GM21619 (cell line): Measurements from ENCODE around the gene KCNC3.

Experiments used
- ATAC-seq: cut with Tn5 transposase; IDR thresholded peaks from one replicate; pipeline ENCODE4 v1.9.1; 2021; ENCODE audit not compliant: unreplicated experiment

KCNC3 gene

DNA sequence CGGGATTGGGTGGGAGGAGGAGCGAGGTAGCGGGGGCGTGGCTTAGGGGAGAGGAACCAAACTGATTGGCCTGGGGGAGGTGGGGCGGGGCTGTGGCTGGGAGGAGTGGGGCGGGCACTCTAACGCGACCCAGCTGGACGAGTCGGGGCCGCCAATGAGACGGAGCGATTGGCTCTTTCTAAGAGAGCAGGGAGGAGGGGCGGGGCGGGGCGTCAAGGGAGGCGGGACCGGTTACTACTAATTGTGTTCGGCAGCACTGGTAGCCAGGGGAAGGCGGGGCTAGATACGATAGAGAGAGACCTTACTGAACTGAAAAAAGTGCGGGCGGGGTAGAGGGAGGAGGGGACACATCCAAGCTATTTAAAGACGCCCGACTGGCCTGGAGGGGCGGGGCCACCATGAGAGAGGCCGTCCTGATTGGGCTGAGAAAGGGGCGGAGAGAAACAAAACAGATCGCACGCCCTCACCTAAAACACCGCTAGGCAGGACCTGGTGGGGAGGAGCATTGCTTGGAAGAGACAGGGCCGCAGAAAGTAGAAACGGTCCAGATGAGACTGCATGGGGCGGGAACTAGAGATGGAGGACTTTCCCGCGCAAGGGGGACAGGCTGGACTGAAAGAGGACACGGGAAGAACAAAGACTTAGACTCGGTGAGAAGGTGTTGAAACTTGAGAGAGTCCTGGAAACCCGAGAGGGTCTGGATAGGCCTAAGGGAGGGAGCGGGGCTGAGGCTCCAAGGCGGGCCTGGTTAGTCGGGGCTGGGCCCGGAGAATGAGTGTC is at the start of gene KCNC3:
Gene KCNC3, minus strand, starts transcription at position 232 of the 780 bp plus-strand sequence. CDS start 295 bp downstream, outside the sequence.
- ATAC-seq, result peak; percentile 40

DNA sequence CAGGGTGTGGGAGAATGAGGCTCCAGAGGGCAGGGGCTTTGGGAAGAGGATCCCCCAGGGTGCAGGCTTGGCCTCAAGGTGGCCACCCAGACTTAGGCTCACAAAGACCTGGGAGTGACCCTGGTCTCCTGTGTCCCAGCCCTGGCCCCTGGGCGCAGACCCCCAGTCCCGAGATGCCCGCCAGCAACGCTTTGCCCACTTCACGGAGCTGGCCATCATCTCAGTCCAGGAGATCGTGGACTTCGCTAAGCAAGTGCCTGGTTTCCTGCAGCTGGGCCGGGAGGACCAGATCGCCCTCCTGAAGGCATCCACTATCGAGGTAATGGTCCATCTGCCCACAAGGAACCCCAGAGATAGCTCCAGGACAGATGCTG is 49.7 kb upstream of the KCNC3 start:
- no peak for ATAC-seq

DNA sequence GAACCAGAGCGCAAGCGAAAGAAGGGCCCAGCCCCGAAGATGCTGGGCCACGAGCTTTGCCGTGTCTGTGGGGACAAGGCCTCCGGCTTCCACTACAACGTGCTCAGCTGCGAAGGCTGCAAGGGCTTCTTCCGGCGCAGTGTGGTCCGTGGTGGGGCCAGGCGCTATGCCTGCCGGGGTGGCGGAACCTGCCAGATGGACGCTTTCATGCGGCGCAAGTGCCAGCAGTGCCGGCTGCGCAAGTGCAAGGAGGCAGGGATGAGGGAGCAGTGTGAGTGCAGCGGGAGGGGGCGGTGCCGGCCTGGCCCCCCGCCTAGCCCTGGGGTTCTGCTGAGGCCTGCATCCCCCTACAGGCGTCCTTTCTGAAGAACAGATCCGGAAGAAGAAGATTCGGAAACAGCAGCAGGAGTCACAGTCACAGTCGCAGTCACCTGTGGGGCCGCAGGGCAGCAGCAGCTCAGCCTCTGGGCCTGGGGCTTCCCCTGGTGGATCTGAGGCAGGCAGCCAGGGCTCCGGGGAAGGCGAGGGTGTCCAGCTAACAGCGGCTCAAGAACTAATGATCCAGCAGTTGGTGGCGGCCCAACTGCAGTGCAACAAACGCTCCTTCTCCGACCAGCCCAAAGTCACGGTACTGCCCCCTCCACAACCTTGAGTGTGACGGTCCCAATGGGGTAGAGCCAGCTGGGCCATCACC is 49.1 kb upstream of the KCNC3 start:
- ATAC-seq, result no peak

DNA sequence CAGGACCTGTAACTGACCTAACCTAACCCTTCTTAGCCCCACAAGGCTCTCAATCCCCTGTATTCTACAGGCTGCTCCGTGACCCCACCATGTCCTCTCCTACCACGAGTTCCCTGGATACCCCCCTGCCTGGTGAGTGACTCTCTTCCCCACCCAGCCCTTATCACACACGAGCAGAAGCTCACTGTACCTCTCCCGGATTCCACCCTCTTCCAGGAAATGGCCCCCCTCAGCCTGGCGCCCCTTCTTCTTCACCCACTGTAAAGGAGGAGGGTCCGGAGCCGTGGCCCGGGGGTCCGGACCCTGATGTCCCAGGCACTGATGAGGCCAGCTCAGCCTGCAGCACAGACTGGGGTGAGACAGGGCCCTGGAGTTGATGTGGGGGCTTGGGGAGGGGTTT is 48.3 kb upstream of the KCNC3 start:
- ATAC-seq, result no peak

DNA sequence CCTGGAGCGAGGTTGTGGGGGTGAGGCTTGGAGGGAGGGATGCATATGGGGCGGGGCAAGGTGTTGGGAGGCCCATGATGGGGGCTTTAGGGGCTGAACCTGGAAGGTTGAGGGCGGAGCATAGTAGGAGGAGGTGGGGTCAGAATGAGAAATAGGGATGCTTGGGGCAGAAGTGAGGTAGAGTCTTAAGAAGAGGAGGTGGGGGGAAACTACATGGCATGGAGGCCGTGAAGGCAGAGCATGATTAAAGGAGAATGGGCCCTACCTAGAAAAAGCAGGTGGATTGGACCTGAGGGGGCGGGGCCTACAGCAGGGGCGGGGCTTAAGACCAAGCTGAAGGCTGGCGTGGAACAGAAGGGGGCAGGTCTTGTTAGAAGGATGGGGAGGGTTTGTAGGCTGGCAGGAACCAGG is 47.9 kb upstream of the KCNC3 start:
- ATAC-seq, result no peak

DNA sequence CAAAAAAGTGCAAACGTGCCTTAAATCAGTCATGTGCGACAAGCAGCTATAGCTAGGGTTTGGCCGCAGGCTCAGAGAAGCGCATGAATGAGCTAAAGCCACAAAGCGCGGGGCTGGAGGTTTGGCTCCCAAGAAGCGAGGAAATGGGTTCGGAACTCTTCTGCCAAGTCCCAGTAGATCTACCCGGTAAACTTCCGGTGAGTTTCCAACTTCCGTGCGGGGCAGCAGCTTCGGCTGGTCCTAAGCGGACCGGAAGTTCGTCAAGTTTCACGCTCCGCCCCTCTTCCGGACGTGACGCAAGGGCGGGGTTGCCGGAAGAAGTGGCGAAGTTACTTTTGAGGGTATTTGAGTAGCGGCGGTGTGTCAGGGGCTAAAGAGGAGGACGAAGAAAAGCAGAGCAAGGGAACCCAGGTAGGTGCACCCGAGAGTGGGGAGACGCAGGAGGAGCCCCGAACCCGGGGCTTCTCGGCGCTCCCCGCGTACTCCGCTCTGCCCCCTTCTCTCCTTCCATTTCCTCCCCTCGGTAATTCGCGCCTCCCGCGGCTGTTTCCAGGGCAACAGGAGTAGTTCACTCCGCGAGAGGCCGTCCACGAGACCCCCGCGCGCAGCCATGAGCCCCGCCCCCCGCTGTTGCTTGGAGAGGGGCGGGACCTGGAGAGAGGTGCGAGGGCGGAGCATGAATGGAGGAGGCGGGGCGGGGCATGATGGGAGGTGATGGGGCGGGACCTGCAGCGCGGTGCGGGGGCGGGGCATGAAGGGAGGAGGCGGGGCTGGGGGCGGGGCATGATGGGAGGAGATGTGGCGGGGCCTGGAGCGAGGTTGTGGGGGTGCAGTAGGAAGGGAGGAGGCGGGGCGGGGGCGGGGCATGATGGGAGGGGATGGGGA is 47.2 kb upstream of the KCNC3 start, which contains the start of gene NR1H2:
Gene NR1H2, plus strand, starts transcription at position 292 of the 885 bp plus-strand sequence. CDS start 1,149 bp downstream, outside the sequence.
- ATAC-seq, result peak; percentile 86

DNA sequence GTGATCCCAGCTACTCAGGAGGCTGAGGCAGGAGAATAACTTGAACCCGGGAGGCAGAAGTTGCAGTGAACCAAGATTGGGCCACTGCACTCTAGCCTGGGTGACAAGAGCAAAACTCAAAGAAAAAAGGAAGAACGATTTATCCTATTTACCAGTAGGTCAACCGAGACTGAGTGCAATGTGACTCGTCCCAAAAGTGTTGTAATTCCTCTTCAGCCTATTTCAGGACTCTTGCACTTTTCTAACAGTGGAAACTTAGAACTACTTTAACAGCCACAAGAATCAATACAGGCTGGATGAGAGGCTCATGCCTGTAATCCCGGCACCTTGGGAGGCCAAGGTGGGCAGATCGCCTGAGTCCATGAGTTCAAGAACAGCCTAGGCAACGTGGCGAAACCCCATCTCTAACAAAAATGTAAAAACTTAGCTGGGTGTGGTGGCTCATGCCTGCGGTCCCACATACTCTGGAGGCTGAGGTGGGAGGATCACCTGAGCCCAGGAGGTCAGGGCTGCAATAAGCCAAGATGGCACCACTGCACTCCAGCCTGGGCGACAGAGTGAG is 42.8 kb upstream of the KCNC3 start:
- ATAC-seq, result no peak

DNA sequence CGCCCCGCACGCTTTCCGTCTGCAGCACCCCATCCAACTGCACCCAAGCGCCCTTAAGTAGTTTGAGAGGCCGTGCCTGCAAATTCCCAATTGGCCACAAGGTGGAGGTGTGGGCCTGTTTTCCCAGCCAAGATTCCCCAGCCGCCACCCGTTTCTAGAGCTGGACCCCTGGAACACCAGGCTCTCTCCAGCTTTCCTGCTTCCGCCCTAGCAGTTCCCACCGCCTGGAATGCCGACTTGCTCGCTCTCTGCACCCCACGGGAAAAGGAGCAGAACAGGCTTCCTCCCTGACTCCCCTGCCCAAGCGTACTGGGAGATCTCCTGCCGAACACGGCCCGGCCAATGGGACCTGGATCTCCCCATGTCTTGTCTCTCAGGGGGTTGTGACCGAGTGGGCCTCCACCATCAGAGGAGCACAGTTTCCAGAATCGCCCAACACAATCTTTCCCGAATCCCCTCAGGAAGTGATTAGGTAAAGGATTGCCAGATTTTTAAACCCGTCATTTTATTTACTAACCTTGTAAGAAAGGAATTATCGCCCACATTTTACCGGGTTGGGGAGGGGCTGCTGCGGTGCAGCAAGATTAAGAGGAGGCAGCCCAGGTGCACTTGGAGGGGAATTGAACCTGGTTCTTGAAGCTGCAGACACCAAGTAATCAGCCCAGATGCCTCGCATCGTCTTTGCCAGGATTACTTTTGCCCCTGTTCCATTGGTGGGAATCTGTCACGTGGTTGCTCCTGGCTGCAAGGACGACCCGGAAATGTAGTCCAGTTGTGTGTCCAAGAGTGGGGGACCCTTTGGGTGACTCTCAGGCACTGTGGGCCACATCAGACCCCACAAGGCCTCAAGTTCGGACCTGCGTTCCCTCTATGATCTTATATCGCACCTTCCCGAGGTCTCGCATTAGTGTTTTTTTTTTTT is 39.7 kb upstream of the KCNC3 start:
- no peak for ATAC-seq

DNA sequence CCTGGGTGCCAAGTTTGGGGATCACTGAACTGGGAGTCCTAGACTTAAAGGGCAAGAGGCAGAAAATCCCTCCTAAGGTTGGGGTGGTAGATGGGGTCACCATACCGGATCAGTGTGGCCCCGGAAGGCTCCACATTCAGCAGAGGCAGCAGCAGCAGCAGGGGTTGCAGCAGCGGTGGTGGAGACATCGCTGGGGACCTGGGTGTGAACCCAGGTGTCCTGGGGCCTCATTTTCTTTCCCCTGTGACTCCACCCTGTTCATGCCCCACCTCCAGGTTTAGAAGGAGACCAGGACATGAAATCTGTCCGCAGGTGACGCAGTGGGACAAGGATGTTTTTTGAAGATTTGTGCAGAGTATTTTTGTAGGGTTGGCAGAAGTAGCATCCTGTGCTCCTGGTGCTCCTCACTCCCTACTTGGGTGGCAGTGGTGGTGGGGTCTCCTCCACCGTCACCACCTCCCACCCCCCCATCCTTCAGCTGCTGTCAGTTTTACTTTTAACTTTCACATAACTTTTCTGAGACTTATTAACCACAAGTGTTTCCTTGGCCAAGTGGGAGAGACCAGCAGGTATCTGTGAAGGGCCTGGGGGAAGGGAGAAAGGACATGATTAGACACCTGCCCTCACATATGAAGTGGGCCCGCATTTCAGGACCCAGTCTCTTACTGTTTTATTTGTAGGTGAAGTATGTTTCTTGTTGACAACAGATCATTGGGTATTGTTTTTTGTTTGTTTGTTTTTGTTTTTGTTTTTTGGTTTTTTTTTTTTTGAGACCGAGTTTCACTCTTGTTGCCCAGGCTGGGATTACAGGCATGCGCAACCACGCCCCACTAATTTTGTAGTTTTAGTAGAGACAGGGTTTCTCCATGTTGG is 36.5 kb upstream of the KCNC3 start, which contains the start of gene NAPSA:
Gene NAPSA, minus strand, starts transcription at position 206 of the 873 bp plus-strand sequence. Its CDS starts 18 bp downstream, at position 188.
- no peak for ATAC-seq

DNA sequence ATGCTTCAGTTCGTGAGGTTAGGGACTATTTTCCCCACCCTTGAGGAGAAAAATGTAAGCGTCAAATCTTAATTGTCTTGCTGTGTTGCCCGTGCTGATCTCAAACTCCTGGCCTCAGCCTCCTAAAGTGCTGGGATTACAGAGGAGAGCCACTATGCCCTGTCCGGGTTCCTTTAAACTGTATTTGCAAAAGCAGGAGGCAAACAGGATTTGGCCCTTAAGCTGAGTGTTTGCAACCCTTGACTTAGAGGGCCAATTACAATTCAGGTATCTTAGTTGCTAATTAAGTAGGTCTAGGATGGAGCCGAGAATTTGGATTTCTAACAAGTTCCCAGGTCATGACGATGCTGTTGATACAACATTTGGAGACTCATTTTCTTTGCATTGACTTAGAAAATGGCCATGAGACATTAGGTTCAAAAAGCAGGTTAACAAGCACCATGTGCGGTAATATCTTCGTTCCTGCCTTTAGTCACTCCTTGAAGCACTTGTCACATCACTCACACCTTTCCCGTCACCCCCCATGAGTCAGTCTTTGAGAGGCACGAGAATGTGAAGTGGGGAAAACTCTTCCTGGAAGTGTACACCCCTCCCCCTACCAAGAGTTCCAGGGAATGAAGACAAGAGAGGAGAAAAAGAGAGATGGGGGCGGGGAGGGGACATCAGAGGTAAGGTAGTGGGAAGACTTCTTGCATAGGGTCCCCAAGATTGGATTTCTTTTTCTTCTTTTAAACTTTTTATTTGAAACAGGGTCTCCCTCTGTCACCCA is 33.7 kb upstream of the KCNC3 start:
- no peak for ATAC-seq

DNA sequence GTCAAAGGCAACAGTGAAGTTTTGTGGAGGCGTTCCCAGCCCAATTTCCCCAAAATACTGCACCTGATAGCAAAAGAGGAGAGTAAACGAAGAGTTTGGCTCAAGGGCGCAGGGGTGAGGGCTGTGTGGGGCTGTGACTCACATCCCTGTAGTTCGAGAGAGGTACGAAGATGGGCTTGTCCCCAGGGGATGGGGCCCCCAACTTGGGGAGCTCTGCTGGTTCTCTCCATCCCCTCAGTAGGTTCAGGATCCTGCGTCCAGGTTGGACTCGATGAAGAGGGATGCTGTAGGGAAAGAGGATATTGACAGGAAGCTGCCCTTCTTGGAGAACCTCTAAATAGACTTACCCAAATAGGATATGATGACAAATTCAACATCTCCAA is 32.8 kb upstream of the KCNC3 start:
- ATAC-seq, result no peak

DNA sequence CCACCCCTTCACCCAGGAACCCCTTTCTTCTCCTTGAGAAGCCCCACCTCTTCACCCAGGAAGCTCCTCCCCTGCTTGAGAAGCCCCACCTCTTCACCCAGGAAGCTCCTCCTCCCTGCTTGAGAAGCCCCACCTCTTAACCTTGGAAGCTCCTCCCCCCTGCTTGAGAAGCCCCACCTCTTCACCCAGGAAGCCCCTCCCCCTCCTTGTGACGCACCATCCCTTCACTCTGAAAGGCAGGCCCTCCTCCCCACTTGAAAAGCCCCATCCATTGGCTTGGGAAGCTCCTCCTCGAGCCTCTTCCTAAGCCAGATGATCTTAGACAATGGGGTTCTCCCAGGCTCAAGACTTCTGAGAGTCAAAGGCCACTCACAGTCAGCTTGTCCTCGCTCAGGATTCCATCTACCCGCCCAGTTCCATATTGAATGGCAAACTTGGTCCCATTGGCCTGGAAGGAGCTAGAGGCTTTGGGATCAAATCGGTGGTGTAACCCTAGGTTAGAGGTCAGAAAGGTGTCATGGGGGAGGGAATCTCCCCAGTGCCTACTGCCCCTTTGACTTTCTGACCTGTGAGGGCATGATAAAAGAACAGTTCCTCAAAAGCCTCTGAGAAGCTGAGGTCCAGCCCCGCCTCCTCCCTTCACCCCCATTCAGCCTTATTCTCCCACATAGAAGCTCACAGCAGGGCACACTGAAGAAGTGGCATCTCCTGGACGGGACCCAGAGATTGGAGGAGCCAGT is 32.3 kb upstream of the KCNC3 start:
- ATAC-seq, result no peak

DNA sequence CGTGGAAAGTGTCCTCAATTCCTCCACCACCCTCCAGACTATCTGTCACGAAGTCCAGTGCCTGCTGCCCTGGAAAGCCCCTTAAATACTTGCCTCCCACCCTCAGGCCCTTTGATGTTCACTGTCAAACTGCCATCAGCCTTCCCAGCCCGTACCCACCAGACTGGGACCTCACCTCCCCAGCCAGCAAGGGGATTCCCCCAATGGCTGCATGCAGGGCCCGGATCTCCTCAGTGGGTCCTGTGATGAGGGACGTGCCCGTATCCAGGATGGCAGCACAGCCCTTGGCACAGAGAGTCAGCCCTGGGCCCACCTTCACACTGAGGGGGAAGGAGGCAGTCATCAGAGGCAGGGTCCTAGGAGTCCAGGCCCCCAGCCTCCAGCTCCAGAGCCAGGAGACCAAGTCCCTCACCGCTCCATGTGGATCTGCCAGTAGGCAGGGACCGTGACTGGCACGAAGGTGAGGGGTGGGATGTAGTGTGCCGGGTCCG is 30.2 kb upstream of the KCNC3 start:
- ATAC-seq, result no peak

DNA sequence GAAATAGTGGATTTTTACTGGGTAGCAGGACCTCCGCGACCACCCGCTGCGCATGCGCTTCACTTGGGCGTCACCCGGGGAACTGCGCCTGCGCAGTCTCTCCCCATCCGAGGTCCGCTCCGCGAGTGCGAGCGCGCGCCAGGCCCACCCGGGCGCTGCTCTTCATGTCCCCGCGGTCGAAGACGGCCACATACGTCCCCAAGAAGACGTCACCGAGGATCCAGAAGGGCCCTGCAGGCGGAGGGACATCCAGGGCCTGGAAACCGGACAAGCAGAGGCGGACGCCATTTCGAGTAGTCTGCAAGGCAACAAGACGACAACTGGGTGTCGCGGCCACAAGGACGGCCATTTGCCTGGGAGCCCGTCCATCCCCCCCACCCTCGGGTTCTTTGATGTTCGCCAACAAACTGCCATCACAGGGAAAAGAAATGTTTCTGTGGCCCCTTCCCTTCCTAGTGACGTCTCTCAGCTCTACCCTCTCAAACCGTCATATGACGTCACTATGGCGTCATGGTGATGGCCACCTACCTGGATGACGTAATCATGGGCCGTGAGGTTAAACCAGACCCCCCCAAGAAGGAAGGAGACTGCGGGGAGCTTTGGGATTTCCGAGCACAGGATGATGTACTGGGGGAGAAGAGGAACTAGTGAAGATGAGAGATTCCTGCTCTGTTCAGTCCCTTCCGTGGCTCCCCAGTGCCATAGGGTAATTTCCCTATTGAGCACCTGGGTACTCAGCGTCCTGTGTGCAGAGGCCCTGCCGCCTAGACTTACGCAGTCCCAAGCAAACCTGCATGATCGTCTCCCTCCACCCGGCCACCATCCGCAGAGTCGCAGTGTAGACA is 29.5 kb upstream of the KCNC3 start:
- no peak for ATAC-seq

DNA sequence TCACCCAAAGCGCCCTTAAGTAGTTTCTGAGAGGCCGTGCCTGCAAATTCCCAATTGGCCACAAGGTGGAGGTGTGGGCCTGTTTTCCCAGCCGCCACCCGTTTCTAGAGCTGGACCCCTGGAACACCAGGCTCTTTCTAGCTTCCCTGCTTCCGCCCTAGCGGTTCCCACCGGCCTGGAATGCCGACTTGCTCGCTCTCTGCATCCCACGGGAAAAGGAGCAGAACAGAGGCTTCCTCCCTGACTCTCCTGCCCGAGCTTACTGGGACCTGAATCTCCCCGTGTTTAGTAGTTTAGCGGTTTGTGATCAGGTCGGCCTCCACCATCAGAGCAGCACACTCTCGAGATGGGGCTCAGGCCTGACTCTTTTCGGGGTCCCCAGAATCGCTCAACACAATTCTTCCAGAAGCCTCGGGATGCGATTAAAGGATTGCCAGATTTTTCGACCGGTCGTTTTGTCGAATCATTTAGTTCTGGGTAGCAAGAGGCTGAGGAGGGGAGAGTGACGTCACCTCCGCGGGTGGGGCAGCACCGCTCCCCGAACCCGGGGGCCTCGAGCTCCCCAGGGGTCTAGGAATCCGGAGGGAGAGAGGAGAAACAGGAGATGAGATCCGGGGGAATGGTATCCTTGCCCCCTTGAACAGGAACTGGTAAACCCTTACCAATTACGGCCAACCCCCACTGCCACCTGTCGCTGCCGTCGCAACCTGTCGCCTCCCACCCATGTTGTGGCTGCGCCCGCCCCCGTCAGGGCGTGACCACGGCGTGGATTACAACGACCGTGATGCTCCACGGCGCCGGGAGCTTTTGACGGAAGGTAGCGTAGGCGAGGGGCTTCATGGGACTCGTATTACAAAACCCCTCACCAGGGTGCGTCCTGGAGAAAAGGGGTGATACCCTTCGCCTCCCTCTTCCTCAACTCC is 28.3 kb upstream of the KCNC3 start:
- peak; percentile 50 for ATAC-seq
